ENCODE data around the gene NT5M. TPM values are rescaled to one million over a fixed set of nuclear protein-coding genes. Genes with fewer than 3 reads are reported as not detected.

The NT5M gene
- total RNA-seq, 1 donor from 2014 or later: 1.5 TPM

- H3K27me3 ChIP-seq (ENCODE audit: insufficient read depth, low read length): peaks cover 14% of the 10 kb centered on the region
- no peak overlapping the region for H3K27ac Mint-ChIP-seq (ENCODE audit: unreplicated experiment)
- no peak for TF ChIP-seq CTCF (IDR thresholded peaks at IDR 0.05; ENCODE audit: insufficient read depth, low read depth, low read length)
- no peak for TF ChIP-seq EZH2 (IDR thresholded peaks at IDR 0.05; ENCODE audit: insufficient read depth, low read length)
- peaks cover 13% of the 10 kb centered on the region for H3K4me1 Mint-ChIP-seq (ENCODE audit: low read depth, unreplicated experiment)
- H3K27ac ChIP-seq (ENCODE audit: low read depth, low read length): no peak overlapping the region
- no peaks in the 10 kb centered on the region for H3K79me2 ChIP-seq (ENCODE audit: insufficient read depth, low read length)
- no peak for DNase-seq (ENCODE audit: low read depth)
- H3K4me1 ChIP-seq (ENCODE audit: insufficient read depth, low read length): no peaks in the 10 kb centered on the region
- H3K4me3 ChIP-seq (ENCODE audit: insufficient read depth, low read depth, low read length): no peak overlapping the region
- H3K9me3 Mint-ChIP-seq (ENCODE audit: unreplicated experiment): peaks cover 3% of the 10 kb centered on the region
- H3K36me3 ChIP-seq (ENCODE audit: insufficient read depth, low read length): no peaks in the 10 kb centered on the region
- no peak overlapping the region for H2AFZ ChIP-seq (ENCODE audit: low read depth, low read length)
- no peaks in the 10 kb centered on the region for H4K20me1 ChIP-seq (ENCODE audit: insufficient read depth, low read length)
- H3K4me3 Mint-ChIP-seq (ENCODE audit: unreplicated experiment): no peak overlapping the region
- no peak for FAIRE-seq
- H3K4me2 ChIP-seq (ENCODE audit: low read length): no peak overlapping the region
- no peak overlapping the region for H3K9ac ChIP-seq (ENCODE audit: low read length)
- peaks cover 16% of the 10 kb centered on the region for H3K27me3 Mint-ChIP-seq (ENCODE audit: low read depth, unreplicated experiment)
- peaks cover 2% of the 10 kb centered on the region for H3K36me3 Mint-ChIP-seq (ENCODE audit: low read depth, unreplicated experiment)
- H3K9me3 ChIP-seq (ENCODE audit: insufficient read depth, low read depth, low read length): no peaks in the 10 kb centered on the region
These were observed 69.8 kb downstream of the NT5M start for GRCh38 chr17:17372856-17373520.

GRCh38 chr17:17375841-17376240, 72.7 kb downstream of the NT5M start:
- no peak for TF ChIP-seq CTCF (IDR thresholded peaks at IDR 0.05; ENCODE audit: insufficient read depth, low read depth, low read length)
- TF ChIP-seq EZH2 (IDR thresholded peaks at IDR 0.05; ENCODE audit: insufficient read depth, low read length): no peak
- Mint-ChIP-seq H3K36me3 (ENCODE audit: low read depth, unreplicated experiment) (peaks cover 2% of the 10 kb centered on the region), H3K4me3 (ENCODE audit: unreplicated experiment) (no peak overlapping the region), H3K27ac (ENCODE audit: unreplicated experiment) (no peak overlapping the region), H3K9me3 (ENCODE audit: unreplicated experiment) (peaks cover 3% of the 10 kb centered on the region), H3K27me3 (ENCODE audit: low read depth, unreplicated experiment) (peaks cover 19% of the 10 kb centered on the region), H3K4me1 (ENCODE audit: low read depth, unreplicated experiment) (peaks cover 12% of the 10 kb centered on the region)
- H3K36me3 ChIP-seq (ENCODE audit: insufficient read depth, low read length): no peaks in the 10 kb centered on the region
- FAIRE-seq (no peak), DNase-seq (ENCODE audit: low read depth) (no peak)
- H3K4me3 ChIP-seq (ENCODE audit: insufficient read depth, low read depth, low read length): no peak overlapping the region
- H3K27ac ChIP-seq (ENCODE audit: low read depth, low read length): no peak overlapping the region
- no peak overlapping the region for H3K4me2 ChIP-seq (ENCODE audit: low read length)
- peaks cover 26% of the 10 kb centered on the region for H3K27me3 ChIP-seq (ENCODE audit: insufficient read depth, low read length)
- H3K4me1 ChIP-seq (ENCODE audit: insufficient read depth, low read length): no peaks in the 10 kb centered on the region
- no peaks in the 10 kb centered on the region for H3K9me3 ChIP-seq (ENCODE audit: insufficient read depth, low read depth, low read length)
- no peaks in the 10 kb centered on the region for H3K79me2 ChIP-seq (ENCODE audit: insufficient read depth, low read length)
- no peaks in the 10 kb centered on the region for H4K20me1 ChIP-seq (ENCODE audit: insufficient read depth, low read length)
- no peak overlapping the region for H3K9ac ChIP-seq (ENCODE audit: low read length)
- no peak overlapping the region for H2AFZ ChIP-seq (ENCODE audit: low read depth, low read length)

GRCh38 chr17:17376362-17376761, 73.2 kb downstream of the NT5M start:
- Histone ChIP-seq H3K79me2 (ENCODE audit: insufficient read depth, low read length) (no peaks in the 10 kb centered on the region), H3K4me3 (ENCODE audit: insufficient read depth, low read depth, low read length) (no peak overlapping the region), H3K9ac (ENCODE audit: low read length) (no peak overlapping the region), H2AFZ (ENCODE audit: low read depth, low read length) (no peak overlapping the region), H3K4me1 (ENCODE audit: insufficient read depth, low read length) (no peaks in the 10 kb centered on the region), H3K9me3 (ENCODE audit: insufficient read depth, low read depth, low read length) (no peaks in the 10 kb centered on the region), H3K27me3 (ENCODE audit: insufficient read depth, low read length) (peaks cover 31% of the 10 kb centered on the region), H3K4me2 (ENCODE audit: low read length) (no peak overlapping the region), H4K20me1 (ENCODE audit: insufficient read depth, low read length) (no peaks in the 10 kb centered on the region), H3K27ac (ENCODE audit: low read depth, low read length) (no peak overlapping the region), H3K36me3 (ENCODE audit: insufficient read depth, low read length) (no peaks in the 10 kb centered on the region)
- DNase-seq (ENCODE audit: low read depth): no peak
- no peak overlapping the region for H3K27ac Mint-ChIP-seq (ENCODE audit: unreplicated experiment)
- peaks cover 12% of the 10 kb centered on the region for H3K4me1 Mint-ChIP-seq (ENCODE audit: low read depth, unreplicated experiment)
- no peak for TF ChIP-seq EZH2 (IDR thresholded peaks at IDR 0.05; ENCODE audit: insufficient read depth, low read length)
- peaks cover 2% of the 10 kb centered on the region for H3K36me3 Mint-ChIP-seq (ENCODE audit: low read depth, unreplicated experiment)
- no peak overlapping the region for H3K4me3 Mint-ChIP-seq (ENCODE audit: unreplicated experiment)
- no peak for FAIRE-seq
- peaks cover 23% of the 10 kb centered on the region for H3K27me3 Mint-ChIP-seq (ENCODE audit: low read depth, unreplicated experiment)
- H3K9me3 Mint-ChIP-seq (ENCODE audit: unreplicated experiment): peaks cover 3% of the 10 kb centered on the region

Measured in astrocyte (in vitro differentiated cells and primary cell).